Fibroblast of skin of back (primary cell): ENCODE results near the gene KHDC4. TPM values are rescaled to one million over a fixed set of nuclear protein-coding genes. Genes with fewer than 3 reads are reported as not detected.
A peak's percentile ranks its signal among the peaks of the same experiment; 100 is the strongest.

Experiments used
- DNase-seq: peaks from one replicate; pipeline ENCODE4 v3.0.0-alpha.2; 2013
- polyA plus RNA-seq, 2 experiments: library from polyadenylated mRNA; unstranded; fragments of 120-200 nt; gene quantifications; one replicate each; pipeline ENCODE4 v1.2.1, GENCODE V29; 2013; ENCODE audit not compliant: insufficient read length in 2 of 2

Gene KHDC4
- polyA plus RNA-seq (2013, experiment 1 of 2; ENCODE audit: insufficient read length): 21.1 TPM
- polyA plus RNA-seq (2013, experiment 2 of 2; ENCODE audit: insufficient read length): 20.0 TPM

GRCh38 chr1:155934097-155934935 lies at the start of gene KHDC4:
Gene KHDC4 (minus strand): TSS chr1:155934413. CDS start chr1:155934373, 40 bp downstream.
- peak; percentile 99 for DNase-seq

GRCh38 chr1:155983191-155984024 lies 49.2 kb upstream of the KHDC4 start:
- peak; percentile 100 for DNase-seq

GRCh38 chr1:155982106-155982505 lies 47.9 kb upstream of the KHDC4 start:
- no peak for DNase-seq

- peak; percentile 69 for DNase-seq
Observed at GRCh38 chr1:155981266-155982088, 47.3 kb upstream of the KHDC4 start.

GRCh38 chr1:155979597-155980343 lies 45.6 kb upstream of the KHDC4 start:
- peak; percentile 58 for DNase-seq

- peak; percentile 62 for DNase-seq
Observed at GRCh38 chr1:155978973-155979429, 44.8 kb upstream of the KHDC4 start.

- peak; percentile 88 for DNase-seq
Observed at GRCh38 chr1:155978325-155978972, 44.2 kb upstream of the KHDC4 start, which contains the start of gene ARHGEF2. Gene ARHGEF2 (minus strand): TSS chr1:155978547. CDS start chr1:155978427, 120 bp downstream.

- peak; percentile 27 for DNase-seq
Observed at GRCh38 chr1:155977690-155978324, 43.6 kb upstream of the KHDC4 start.

GRCh38 chr1:155976913-155977689 lies 42.9 kb upstream of the KHDC4 start:
- no peak for DNase-seq

- peak; percentile 89 for DNase-seq
Observed at GRCh38 chr1:155976062-155976912, 42.1 kb upstream of the KHDC4 start.

- DNase-seq: no peak
Observed at GRCh38 chr1:155975375-155976061, 41.3 kb upstream of the KHDC4 start.

GRCh38 chr1:155974208-155975115 lies 40.2 kb upstream of the KHDC4 start:
- DNase-seq: no peak

GRCh38 chr1:155973723-155974122 lies 39.5 kb upstream of the KHDC4 start:
- no peak for DNase-seq

GRCh38 chr1:155971910-155972809 lies 37.9 kb upstream of the KHDC4 start:
- no peak for DNase-seq

GRCh38 chr1:155970531-155971167 lies 36.4 kb upstream of the KHDC4 start:
- peak; percentile 81 for DNase-seq
